Fibroblast of villous mesenchyme (primary cell): ENCODE measurements around the gene EVPLL. TPM values are rescaled to one million over a fixed set of nuclear protein-coding genes. Genes with fewer than 3 reads are reported as not detected.
"Not testable (repeated sequence)": the region's sequence is repeated elsewhere in the genome, so short reads cannot be mapped to it uniquely, and the experiment has no call there.

Experiments
- DNase-seq: peaks from one replicate; pipeline ENCODE4 v3.0.0-alpha.2; 2010; ENCODE audit warnings: low read depth
- H3K4me3 ChIP-seq: 2 replicates; pipeline ENCODE4 v1.5.1; 2011; ENCODE audit warnings: low read depth, mild to moderate bottlenecking, low read length
- CTCF ChIP-seq: IDR thresholded peaks from 2 replicates; pipeline ENCODE4 v1.5.1; 2012; ENCODE audit warnings: low read depth, mild to moderate bottlenecking, low read length; ENCODE audit not compliant: insufficient read depth
- total RNA-seq: library from RNA; depleted of rRNA; stranded (reverse); fragments of >200 nt; gene quantifications from 2 replicates; pipeline ENCODE4 v1.2.3, GENCODE V29; 2012

EVPLL gene
- total RNA-seq = not detected in 2 replicates

- TF ChIP-seq CTCF = no peak
- no peak within 1 kb of the TSS for H3K4me3 ChIP-seq
- DNase-seq = peak; percentile 52
Measured at GRCh38 chr17:18377437-18378204, at the start of gene EVPLL. Gene EVPLL, plus strand, starts transcription at chr17:18377778. Its CDS starts 3,160 bp downstream, at chr17:18380938.

GRCh38 chr17:18328643-18329204, 48.9 kb upstream of the EVPLL start:
- no peak overlapping the region for H3K4me3 ChIP-seq
- TF ChIP-seq CTCF = no peak
- no peak for DNase-seq

GRCh38 chr17:18331879-18332278, 45.7 kb upstream of the EVPLL start:
- no peak for TF ChIP-seq CTCF
- H3K4me3 ChIP-seq = no peak overlapping the region

GRCh38 chr17:18332909-18333489, 44.6 kb upstream of the EVPLL start:
- no peak overlapping the region for H3K4me3 ChIP-seq
- peak; percentile 40 for DNase-seq
- TF ChIP-seq CTCF = no peak

More at GRCh38 chr17:18331879-18332278, 45.7 kb upstream of the EVPLL start:
- no peak for DNase-seq

- DNase-seq = not testable (repeated sequence)
Measured at GRCh38 chr17:18338158-18338557, 39.4 kb upstream of the EVPLL start.

GRCh38 chr17:18339933-18340332, 37.6 kb upstream of the EVPLL start:
- no peak for TF ChIP-seq CTCF
- no peak overlapping the region for H3K4me3 ChIP-seq
- no peak for DNase-seq

More at GRCh38 chr17:18338158-18338557, 39.4 kb upstream of the EVPLL start:
- H3K4me3 ChIP-seq = not testable (repeated sequence)

- H3K4me3 ChIP-seq = no peak overlapping the region
- no peak for TF ChIP-seq CTCF
- DNase-seq = no peak
Measured at GRCh38 chr17:18344021-18344420, 33.6 kb upstream of the EVPLL start.
